H1 (cell line): ENCODE data around the gene ARHGAP15. TPM values are rescaled to one million over a fixed set of nuclear protein-coding genes. Genes with fewer than 3 reads are reported as not detected.

Experiments
- CTCF ChIA-PET: fragments of 300-600 bp; sonication (Branson Sonifier 250); formaldehyde crosslinking; loops from one replicate; lab custom pipeline; 2021; ENCODE audit not compliant: partially characterized antibody; lab: Charles Lee
- POLR2A ChIA-PET: fragments of 300-600 bp; sonication (Branson Sonifier 250); formaldehyde crosslinking; loops from one replicate; lab custom pipeline; 2021; ENCODE audit warnings: inconsistent platforms; ENCODE audit not compliant: partially characterized antibody; lab: Charles Lee
- DNase-seq, 2 experiments: peaks; one replicate each; pipeline versions ENCODE4 v3.0.0 to v3.0.0-alpha.2; 2010 to 2022; ENCODE audit warnings: low spot score in 2 of 2, low read depth in 1 of 2, mixed read lengths in 1 of 2
- FAIRE-seq: peaks from 2 replicates; lab custom pipeline; 2011; peaks lifted over from hg19 to GRCh38; lab: Jason Lieb, UNC
- H2AFZ ChIP-seq: 2 replicates; pipeline ENCODE4 v1.8.1; 2012; ENCODE audit warnings: low read length, inconsistent platforms
- H2AK5ac ChIP-seq: 2 replicates; pipeline ENCODE4 v1.6.1; 2013; ENCODE audit warnings: low read depth, low read length
- H2BK120ac ChIP-seq: replicated peaks from 2 replicates; pipeline ENCODE3; 2013; ENCODE audit warnings: low read depth, low read length, inconsistent platforms
- H2BK12ac ChIP-seq: 2 replicates; pipeline ENCODE4 v1.6.1; 2013; ENCODE audit warnings: low read depth, low read length
- H2BK15ac ChIP-seq: 2 replicates; pipeline ENCODE4 v1.6.1; 2013; ENCODE audit warnings: low read length
- H2BK20ac ChIP-seq: 2 replicates; pipeline ENCODE4 v1.6.1; 2013; ENCODE audit warnings: low read length
- H2BK5ac ChIP-seq: 2 replicates; pipeline ENCODE4 v1.6.1; 2013; ENCODE audit warnings: low read depth, low read length
- H3K14ac ChIP-seq: 2 replicates; pipeline ENCODE4 v1.6.1; 2013; ENCODE audit warnings: inconsistent platforms; ENCODE audit not compliant: insufficient read length
- H3K18ac ChIP-seq: 2 replicates; pipeline ENCODE4 v1.6.1; 2013; ENCODE audit warnings: low read length; ENCODE audit errors: extremely low read depth
- H3K23ac ChIP-seq: 2 replicates; pipeline ENCODE4 v1.6.1; 2013; ENCODE audit warnings: inconsistent platforms; ENCODE audit not compliant: insufficient read length
- H3K23me2 ChIP-seq: 2 replicates; pipeline ENCODE4 v1.6.1; 2013; ENCODE audit warnings: low read depth, low read length
- H3K27ac ChIP-seq: 2 replicates; pipeline ENCODE4 v1.6.1; 2011; ENCODE audit warnings: low read depth, low read length, inconsistent platforms
- H3K27me3 ChIP-seq, 4 experiments: replicated peaks in 1 of 4; 1 replicate in 1 of 4; 2 replicates in 3 of 4; pipeline versions ENCODE4 v1.6.1 to v1.8.1; 2011 to 2013; ENCODE audit warnings: low read length in 3 of 4, mild to moderate bottlenecking in 3 of 4, inconsistent platforms in 2 of 4, mixed read lengths in 2 of 4, moderate library complexity in 1 of 4; ENCODE audit not compliant: control insufficient read depth in 3 of 4, insufficient read depth in 3 of 4; ENCODE audit errors: extremely low read depth in 1 of 4
- H3K36me3 ChIP-seq, 4 experiments: 2 replicates each; pipeline versions ENCODE4 v1.6.1 to v1.8.1; 2011 to 2013; ENCODE audit warnings: mild to moderate bottlenecking in 4 of 4, low read length in 3 of 4, moderate library complexity in 2 of 4, control low read depth in 1 of 4, inconsistent platforms in 1 of 4; ENCODE audit not compliant: insufficient read depth in 4 of 4, control insufficient read depth in 2 of 4
- H3K4ac ChIP-seq: replicated peaks from 2 replicates; pipeline ENCODE3; 2013; ENCODE audit warnings: low read length, low read depth, mixed read lengths, inconsistent platforms; ENCODE audit not compliant: insufficient read length
- H3K4me1 ChIP-seq, 4 experiments: replicated peaks in 1 of 4; 1 replicate in 1 of 4; 2 replicates in 3 of 4; pipeline versions ENCODE4 v1.6.1 to v1.8.1; 2011 to 2013; ENCODE audit warnings: low read length in 3 of 4, inconsistent platforms in 2 of 4, mixed read lengths in 1 of 4; ENCODE audit not compliant: insufficient read depth in 4 of 4, control insufficient read depth in 3 of 4
- H3K4me2 ChIP-seq, 2 experiments: 2 replicates each; pipeline versions ENCODE4 v1.6.1 to v1.8.1; 2011 to 2013; ENCODE audit warnings: low read depth in 2 of 2, low read length in 2 of 2, control low read depth in 1 of 2, inconsistent platforms in 1 of 2, mild to moderate bottlenecking in 1 of 2; ENCODE audit not compliant: insufficient read depth in 1 of 2
- H3K4me3 ChIP-seq, 4 experiments: fragments of 200-600, 300-600 bp in 1 of 4; sonication (generic), shearing (Covaris generic), sonication (Bioruptor Twin) in 1 of 4; 2 replicates each; pipeline versions ENCODE4 v1.5.1 to v1.8.1; 2011 to 2016; ENCODE audit warnings: low read length in 4 of 4, low read depth in 3 of 4, control low read depth in 2 of 4, inconsistent platforms in 2 of 4, mild to moderate bottlenecking in 2 of 4, mixed read lengths in 1 of 4, moderate library complexity in 1 of 4; ENCODE audit not compliant: insufficient read depth in 2 of 4; ENCODE audit errors: extremely low read depth in 1 of 4
- H3K56ac ChIP-seq: replicated peaks from 2 replicates; pipeline ENCODE3; 2013; ENCODE audit warnings: low read depth, mild to moderate bottlenecking, mixed read lengths, low read length, inconsistent platforms; ENCODE audit not compliant: insufficient read length
- H3K79me1 ChIP-seq: 2 replicates; pipeline ENCODE4 v1.6.1; 2013; ENCODE audit warnings: low read depth, low read length, control low read depth
- H3K79me2 ChIP-seq, 2 experiments: 2 replicates each; pipeline versions ENCODE4 v1.6.1 to v1.8.1; 2012 to 2013; ENCODE audit warnings: low read length in 2 of 2, mild to moderate bottlenecking in 2 of 2, inconsistent platforms in 1 of 2; ENCODE audit not compliant: insufficient read depth in 2 of 2, control insufficient read depth in 1 of 2
- H3K9ac ChIP-seq, 4 experiments: replicated peaks in 1 of 4; 1 replicate in 1 of 4; 2 replicates in 3 of 4; pipeline versions ENCODE4 v1.6.1 to v1.8.1; 2011 to 2013; ENCODE audit warnings: low read depth in 3 of 4, low read length in 3 of 4, control low read depth in 2 of 4, mild to moderate bottlenecking in 2 of 4, moderate library complexity in 2 of 4, inconsistent platforms in 1 of 4; ENCODE audit errors: extremely low read depth in 1 of 4
- H3K9me3 ChIP-seq, 2 experiments: 2 replicates each; pipeline versions ENCODE4 v1.6.1 to v1.8.1; 2012 to 2013; ENCODE audit warnings: mild to moderate bottlenecking in 2 of 2, moderate library complexity in 2 of 2, control low read depth in 1 of 2, inconsistent platforms in 1 of 2, low read depth in 1 of 2, low read length in 1 of 2, mixed read lengths in 1 of 2; ENCODE audit not compliant: insufficient read depth in 2 of 2
- H4K20me1 ChIP-seq, 2 experiments: replicated peaks in 1 of 2; 2 replicates each; pipeline versions ENCODE3 to v1.8.1; 2011 to 2013; ENCODE audit warnings: inconsistent platforms in 2 of 2, low read length in 2 of 2, mild to moderate bottlenecking in 1 of 2; ENCODE audit not compliant: insufficient read depth in 2 of 2, control insufficient read depth in 1 of 2
- H4K5ac ChIP-seq: 2 replicates; pipeline ENCODE4 v1.6.1; 2013; ENCODE audit warnings: low read length, low read depth, mixed read lengths, inconsistent platforms; ENCODE audit not compliant: insufficient read length
- H4K8ac ChIP-seq: 2 replicates; pipeline ENCODE4 v1.8.0; 2013; ENCODE audit warnings: mild to moderate bottlenecking, moderate library complexity, low read length, inconsistent platforms; ENCODE audit not compliant: insufficient read depth; ENCODE audit errors: extremely low read depth
- H4K91ac ChIP-seq: replicated peaks from 2 replicates; pipeline ENCODE3; 2013; ENCODE audit warnings: low read length, mixed read lengths, inconsistent platforms; ENCODE audit not compliant: insufficient read length
- CHD2 ChIP-seq: IDR thresholded peaks from 2 replicates; pipeline ENCODE4 v1.6.1; 2012; ENCODE audit warnings: low read length, improper control_type of control experiment
- RBBP5 ChIP-seq: IDR thresholded peaks from 2 replicates; pipeline ENCODE4 v1.7.1; 2012; ENCODE audit warnings: low read depth, mild to moderate bottlenecking, inconsistent platforms, low read length, moderate library complexity, borderline replicate concordance
- WGBS, 2 experiments: shearing (Covaris generic) in 1 of 2; methylation state at CpG; one replicate each; pipeline versions ENCODE4 v1.1.6 to v1.1.7; 2013 to 2015; ENCODE audit warnings: low lambda C conversion rate in 2 of 2, mixed read lengths in 2 of 2, inconsistent platforms in 1 of 2, low coverage in 1 of 2, missing lambda C conversion rate in 1 of 2; ENCODE audit not compliant: insufficient replicate concordance in 2 of 2, insufficient coverage in 1 of 2, insufficient read length in 1 of 2; ENCODE audit errors: extremely low coverage in 1 of 2, missing lambda C conversion rate in 1 of 2; 5-methylcytosine and 5-hydroxymethylcytosine counted together
- polyA plus RNA-seq, 7 experiments: library from polyadenylated mRNA; depleted of rRNA in 3 of 7; stranded (reverse) in 5 of 7; unstranded in 2 of 7; fragments of >200 nt in 5 of 7; fragments of 200-250 nt in 2 of 7; gene quantifications; 1 replicate in 5 of 7; 2 replicates in 1 of 7; 4 replicates in 1 of 7; pipeline versions ENCODE4 v1.2.1 to v1.2.3, GENCODE V29; 2011 to 2013; ENCODE audit warnings: missing spikeins in 2 of 7, mixed read lengths in 2 of 7
- total RNA-seq: library from RNA; stranded (reverse); fragmentation: NEBNext Ultra II Directional; extraction: Animal tissue kit (Norgen Biotek cat#: 25700); gene quantifications from 2 replicates; pipeline ENCODE4 v1.2.1, GENCODE V29; 2021
- TF ChIP-seq, protein P1 (sequence below): IDR thresholded peaks from 2 replicates; pipeline ENCODE4 v1.6.1; 2012; ENCODE audit warnings: inconsistent platforms

The ARHGAP15 gene
- total and polyA plus RNA-seq, 2 of the 8 experiments (the other 6 are each of a cell fraction or from before 2014, with no cell fraction given), result not detected

DNA sequence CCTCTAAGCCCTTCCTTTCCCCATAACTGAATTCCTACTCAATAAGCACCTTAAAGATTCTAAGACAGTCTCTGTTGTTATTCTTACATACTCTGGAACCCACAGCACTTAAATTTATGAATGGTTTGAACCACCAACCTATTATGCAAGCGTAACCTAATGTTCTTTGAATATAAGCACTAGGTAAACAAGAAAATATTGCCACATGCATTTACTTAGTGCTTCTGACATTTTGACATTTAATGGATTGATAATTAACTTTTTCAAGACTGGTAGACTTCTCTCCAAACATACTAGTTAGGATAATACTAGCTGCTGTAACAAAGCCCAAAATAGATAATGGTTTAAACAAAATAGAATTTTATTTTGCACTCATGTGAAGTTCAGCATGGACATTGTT lies 164.8 kb downstream of the ARHGAP15 start:
- no peaks in the 10 kb centered on the region for H3K23me2 ChIP-seq
- H2BK12ac ChIP-seq, result no peak overlapping the region
- no peak overlapping the region for H2BK120ac ChIP-seq
- H4K20me1 ChIP-seq, result no peaks in the 10 kb centered on the region
- no peak overlapping the region for H3K4me3 ChIP-seq
- ChIA-PET POLR2A (no interaction called here), CTCF (no interaction called here)
- H3K14ac ChIP-seq, result no peak overlapping the region
- H3K79me2 ChIP-seq, result no peaks in the 10 kb centered on the region
- no peak overlapping the region for H2BK15ac ChIP-seq
- DNase-seq (no peak), FAIRE-seq (no peak)
- H2BK20ac ChIP-seq, result no peak overlapping the region
- H3K23ac ChIP-seq, result no peak overlapping the region
- peaks cover 0 to 5% (median 0%) of the 10 kb centered on the region in 4 experiments; a peak in 2 of 7 replicates for H3K4me1 ChIP-seq
- H3K36me3 ChIP-seq, result no peaks in the 10 kb centered on the region
- H3K9ac ChIP-seq, result no peak overlapping the region
- no peak overlapping the region for H3K4me2 ChIP-seq
- H3K9me3 ChIP-seq, result no peaks in the 10 kb centered on the region
- no peak overlapping the region for H2BK5ac ChIP-seq
- 96% methylated on average over 1 of the region's 1 CpG; no CpG with 5 or more reads in 1 of the 2 experiments for WGBS, 2 experiments
- TF ChIP-seq, protein P1, sequence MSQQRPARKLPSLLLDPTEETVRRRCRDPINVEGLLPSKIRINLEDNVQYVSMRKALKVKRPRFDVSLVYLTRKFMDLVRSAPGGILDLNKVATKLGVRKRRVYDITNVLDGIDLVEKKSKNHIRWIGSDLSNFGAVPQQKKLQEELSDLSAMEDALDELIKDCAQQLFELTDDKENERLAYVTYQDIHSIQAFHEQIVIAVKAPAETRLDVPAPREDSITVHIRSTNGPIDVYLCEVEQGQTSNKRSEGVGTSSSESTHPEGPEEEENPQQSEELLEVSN, result no peak
- no peak for TF ChIP-seq CHD2
- TF ChIP-seq RBBP5, result no peak
- no peak overlapping the region for H3K56ac ChIP-seq
- H4K8ac ChIP-seq, result no peak overlapping the region
- no peaks in the 10 kb centered on the region for H3K79me1 ChIP-seq
- no peak overlapping the region for H3K4ac ChIP-seq
- no peak overlapping the region for H2AK5ac ChIP-seq
- no peak overlapping the region for H4K91ac ChIP-seq
- peaks cover 0 to 2% (median 0%) of the 10 kb centered on the region in 4 experiments; a peak in 1 of 7 replicates for H3K27me3 ChIP-seq
- H3K27ac ChIP-seq, result no peak overlapping the region
- no peak overlapping the region for H2AFZ ChIP-seq
- H4K5ac ChIP-seq, result no peak overlapping the region
- H3K18ac ChIP-seq, result no peak overlapping the region
